ENCODE results near the gene CDH23.

The CDH23 gene

DNA sequence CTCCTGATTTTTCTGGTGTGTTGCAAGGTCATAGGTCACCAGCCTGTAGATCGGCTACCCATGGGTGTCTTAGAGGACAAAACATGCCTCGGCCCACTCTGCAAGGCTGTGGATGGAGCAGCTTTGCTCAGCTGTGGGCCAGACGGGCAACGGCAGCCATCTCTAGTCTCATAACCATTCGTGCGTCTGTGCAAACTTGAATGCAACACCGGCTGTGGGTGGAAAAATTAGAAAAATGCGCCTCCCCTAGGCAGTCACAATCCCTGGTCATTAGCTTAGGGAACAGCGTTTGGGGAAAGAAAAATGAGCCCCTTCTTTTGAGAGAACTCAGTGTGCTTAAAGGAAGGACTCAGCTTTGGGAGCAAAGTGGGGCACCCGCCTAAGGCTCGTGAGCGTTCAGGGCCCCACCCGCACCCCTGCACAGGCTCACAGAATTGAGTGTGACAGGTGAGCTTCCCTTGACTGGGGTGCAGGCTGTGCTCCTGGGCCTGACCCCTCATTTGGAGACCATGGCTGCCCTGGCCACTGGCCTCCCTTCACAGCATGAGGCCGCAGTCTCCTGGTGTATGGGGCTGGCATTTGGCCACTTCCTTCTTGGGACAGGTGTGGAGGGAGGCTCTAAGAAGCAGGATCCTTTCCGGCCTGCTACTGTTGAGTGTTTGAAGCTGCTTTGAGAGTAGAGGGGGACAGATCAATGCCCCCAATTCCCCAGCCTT is 174.9 kb downstream of the CDH23 start:
- Histone ChIP-seq H3K4me2 (no peak overlapping the region), H3K9ac (no peak overlapping the region), H3K27ac (no peak overlapping the region), H4K20me1 (ENCODE audit: insufficient read depth) (no peaks in the 10 kb centered on the region), H3K27me3 (ENCODE audit: insufficient read depth, low read depth) (peaks cover 66% of the 10 kb centered on the region), H3K79me2 (ENCODE audit: insufficient read depth, low read depth) (no peaks in the 10 kb centered on the region), H3K36me3 (ENCODE audit: insufficient read depth) (no peaks in the 10 kb centered on the region), H2AFZ (ENCODE audit: low read depth) (no peak overlapping the region), H3K4me3 (IDR thresholded peaks at IDR 0.05; ENCODE audit: insufficient read depth, low read depth, low read length) (no peak overlapping the region), H3K4me1 (ENCODE audit: low read depth, poor library complexity, severe bottlenecking) (no peaks in the 10 kb centered on the region)
- TF ChIP-seq CTCF (conservative IDR thresholded peaks at IDR 0.05; ENCODE audit: low read depth, low read length), result no peak

- Histone ChIP-seq H3K27ac (no peak overlapping the region), H3K4me3 (IDR thresholded peaks at IDR 0.05; ENCODE audit: insufficient read depth, low read depth, low read length) (no peak overlapping the region), H4K20me1 (ENCODE audit: insufficient read depth) (no peaks in the 10 kb centered on the region), H3K27me3 (ENCODE audit: insufficient read depth, low read depth) (peaks cover 71% of the 10 kb centered on the region), H3K4me1 (ENCODE audit: low read depth, poor library complexity, severe bottlenecking) (no peaks in the 10 kb centered on the region), H3K36me3 (ENCODE audit: insufficient read depth) (no peaks in the 10 kb centered on the region), H3K9ac (no peak overlapping the region), H2AFZ (ENCODE audit: low read depth) (no peak overlapping the region), H3K4me2 (no peak overlapping the region), H3K79me2 (ENCODE audit: insufficient read depth, low read depth) (no peaks in the 10 kb centered on the region)
- TF ChIP-seq CTCF (conservative IDR thresholded peaks at IDR 0.05; ENCODE audit: low read depth, low read length), result no peak
Measured at GRCh38 chr10:71572962-71573361, 176.2 kb downstream of the CDH23 start.

DNA sequence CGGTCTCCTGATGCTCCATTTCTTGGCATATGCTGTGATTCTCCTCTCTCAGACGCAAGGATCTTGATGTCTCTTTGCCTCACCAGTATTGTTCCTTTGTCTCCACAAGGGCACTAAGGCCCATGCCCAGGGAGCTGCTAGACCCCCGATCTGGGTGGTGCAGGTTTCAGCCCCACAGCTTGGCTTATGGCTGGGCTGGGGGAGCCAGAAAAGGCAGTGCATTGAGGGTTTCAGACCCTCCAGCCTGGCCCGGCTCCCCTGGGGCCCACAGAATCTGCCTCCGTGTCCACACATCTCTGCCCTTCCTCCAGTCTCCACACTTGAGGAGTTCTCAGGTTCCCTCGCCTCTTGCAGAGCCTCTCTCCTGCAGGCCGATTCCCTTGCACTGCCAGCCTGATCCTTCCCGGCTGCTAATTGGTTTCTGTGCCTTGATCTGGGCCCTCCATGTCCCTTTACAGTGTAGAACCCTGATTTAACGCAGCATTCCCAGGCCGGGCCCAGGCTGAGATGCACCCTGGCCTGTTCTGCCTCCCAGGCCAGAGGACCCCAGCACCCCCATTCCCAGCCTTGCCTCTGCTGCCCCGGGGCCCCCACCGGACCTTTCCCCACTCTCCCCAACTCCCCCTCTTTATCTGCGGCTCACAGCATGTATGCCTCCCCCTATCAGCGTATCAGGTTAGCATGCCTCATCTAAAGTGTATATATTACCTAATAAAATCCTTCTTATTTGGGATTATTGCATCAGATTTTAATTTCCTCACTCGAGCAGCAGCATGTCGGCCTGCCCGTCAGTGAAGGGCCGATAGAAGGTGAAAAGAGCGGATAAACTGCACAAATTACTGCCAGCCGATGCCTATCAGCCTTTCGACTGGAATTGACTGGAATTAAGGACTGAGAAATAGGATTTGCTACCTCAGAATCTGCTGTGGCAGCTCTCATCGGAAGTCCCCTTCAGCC is 177.1 kb downstream of the CDH23 start:
- no peaks in the 10 kb centered on the region for H3K79me2 ChIP-seq (ENCODE audit: insufficient read depth, low read depth)
- no peak overlapping the region for H3K9ac ChIP-seq
- H4K20me1 ChIP-seq (ENCODE audit: insufficient read depth), result no peaks in the 10 kb centered on the region
- H3K4me3 ChIP-seq (IDR thresholded peaks at IDR 0.05; ENCODE audit: insufficient read depth, low read depth, low read length), result no peak overlapping the region
- no peak for TF ChIP-seq CTCF (conservative IDR thresholded peaks at IDR 0.05; ENCODE audit: low read depth, low read length)
- no peaks in the 10 kb centered on the region for H3K4me1 ChIP-seq (ENCODE audit: low read depth, poor library complexity, severe bottlenecking)
- peaks cover 74% of the 10 kb centered on the region for H3K27me3 ChIP-seq (ENCODE audit: insufficient read depth, low read depth)
- no peak overlapping the region for H3K4me2 ChIP-seq
- no peak overlapping the region for H3K27ac ChIP-seq
- H2AFZ ChIP-seq (ENCODE audit: low read depth), result no peak overlapping the region
- no peaks in the 10 kb centered on the region for H3K36me3 ChIP-seq (ENCODE audit: insufficient read depth)

DNA sequence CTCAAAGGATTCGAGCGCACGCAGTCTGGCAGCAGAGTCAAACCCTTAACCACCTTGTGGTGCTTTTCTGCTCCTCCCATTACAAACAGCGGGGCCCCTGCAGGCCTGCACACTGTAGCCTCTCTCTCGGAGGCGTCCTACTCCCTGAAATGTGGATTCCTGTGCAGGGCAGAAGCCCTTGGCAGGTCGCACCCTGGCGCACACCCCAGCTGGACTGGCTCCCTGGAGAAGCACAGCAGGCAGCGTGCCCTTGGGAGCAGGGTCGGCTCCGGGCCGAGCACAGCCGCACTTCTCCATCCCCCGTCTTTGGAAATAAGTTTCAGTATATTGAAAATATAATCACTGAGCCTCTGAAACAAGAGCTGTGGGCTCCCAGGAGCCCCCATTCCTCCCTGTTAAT is 178.7 kb downstream of the CDH23 start:
- Histone ChIP-seq H3K36me3 (ENCODE audit: insufficient read depth) (no peaks in the 10 kb centered on the region), H3K9ac (no peak overlapping the region), H3K79me2 (ENCODE audit: insufficient read depth, low read depth) (no peaks in the 10 kb centered on the region), H3K27me3 (ENCODE audit: insufficient read depth, low read depth) (peaks cover 71% of the 10 kb centered on the region), H3K4me3 (IDR thresholded peaks at IDR 0.05; ENCODE audit: insufficient read depth, low read depth, low read length) (no peak overlapping the region), H4K20me1 (ENCODE audit: insufficient read depth) (no peaks in the 10 kb centered on the region), H2AFZ (ENCODE audit: low read depth) (no peak overlapping the region), H3K4me1 (ENCODE audit: low read depth, poor library complexity, severe bottlenecking) (no peaks in the 10 kb centered on the region), H3K27ac (no peak overlapping the region), H3K4me2 (no peak overlapping the region)
- no peak for TF ChIP-seq CTCF (conservative IDR thresholded peaks at IDR 0.05; ENCODE audit: low read depth, low read length)
